Suppressor macrophage (primary cell): ENCODE data around the gene RNF167.
A peak's percentile ranks its signal among the peaks of the same experiment; 100 is the strongest.

ENCODE experiments used
- DNase-seq, 4 experiments: peaks; one replicate each; pipeline ENCODE4 v3.0.0-alpha.2; 2020 to 2022
- total RNA-seq, 17 experiments: gene quantifications; one replicate each; lab custom pipeline; 2026; ENCODE audit warnings: mixed read lengths in 6 of 17, inconsistent platforms in 3 of 17; lab: John Stamatoyannopoulos, UW

RNF167 gene
- total RNA-seq = 17.8 to 48.8 (median 29.2) reads per million in 17 experiments

GRCh38 chr17:4939796-4940554 is at the start of gene RNF167, which contains the start of gene SLC25A11:
Gene RNF167, plus strand, starts transcription at chr17:4940268. Its CDS starts 642 bp downstream, at chr17:4940910.
Gene SLC25A11, minus strand, starts transcription at chr17:4940046. Its CDS starts 136 bp downstream, at chr17:4939910.
- DNase-seq = peak; percentile 98 to 100 (median 100)

- no peak for DNase-seq
Observed at GRCh38 chr17:4891411-4892410, 48.4 kb upstream of the RNF167 start.

- DNase-seq = no peak
Observed at GRCh38 chr17:4892499-4893221, 47.4 kb upstream of the RNF167 start.

GRCh38 chr17:4893272-4893671 is 46.8 kb upstream of the RNF167 start:
- no peak for DNase-seq

GRCh38 chr17:4893721-4894560 is 46.1 kb upstream of the RNF167 start:
- DNase-seq = no peak

GRCh38 chr17:4895121-4895520 is 44.9 kb upstream of the RNF167 start:
- DNase-seq = no peak

- peak; percentile 50 to 67 (median 64) for DNase-seq
Observed at GRCh38 chr17:4895657-4896331, 44.3 kb upstream of the RNF167 start.

- no peak for DNase-seq
Observed at GRCh38 chr17:4896332-4897197, 43.5 kb upstream of the RNF167 start.

- DNase-seq = no peak
Observed at GRCh38 chr17:4897198-4897687, 42.8 kb upstream of the RNF167 start.

GRCh38 chr17:4897785-4898184 is 42.3 kb upstream of the RNF167 start:
- no peak for DNase-seq

GRCh38 chr17:4898351-4898750 is 41.7 kb upstream of the RNF167 start:
- no peak for DNase-seq

- peak in 1 of 4 experiments; percentile 12 for DNase-seq
Observed at GRCh38 chr17:4898927-4899326, 41.1 kb upstream of the RNF167 start.

- DNase-seq = peak; percentile 97 to 99 (median 97)
Observed at GRCh38 chr17:4899341-4900230, 40.5 kb upstream of the RNF167 start, which contains the start of gene C17orf107. Gene C17orf107, plus strand, starts transcription at chr17:4899536. Its CDS starts 227 bp downstream, at chr17:4899763.

GRCh38 chr17:4900231-4901107 is 39.6 kb upstream of the RNF167 start:
- DNase-seq = peak; percentile 47 to 80 (median 63)

GRCh38 chr17:4901108-4901647 is 38.9 kb upstream of the RNF167 start:
- no peak for DNase-seq

- DNase-seq = peak; percentile 76 to 85 (median 80)
Observed at GRCh38 chr17:4901648-4902344, 38.3 kb upstream of the RNF167 start.
